H1 (cell line): ENCODE measurements around the gene PIANP.

Experiments
- CBX5 ChIP-seq: fragments of 300-800, 300-1000 bp; sonication (generic); IDR thresholded peaks from 2 replicates; pipeline ENCODE4 v1.7.1; 2016; ENCODE audit warnings: antibody characterized with exemption, low read length, low read depth
- EP300 ChIP-seq, 2 experiments: IDR thresholded peaks; 1 replicate in 1 of 2; 2 replicates in 1 of 2; pipeline ENCODE4 v1.6.1; 2011 to 2012; ENCODE audit warnings: low read depth in 2 of 2, low read length in 2 of 2, mild to moderate bottlenecking in 2 of 2, borderline replicate concordance in 1 of 2, inconsistent platforms in 1 of 2, moderate library complexity in 1 of 2
- EZH2 ChIP-seq: fragments of 200-600 bp; sonication (generic); IDR thresholded peaks from 2 replicates; pipeline ENCODE4 v1.7.1; 2012; ENCODE audit warnings: low read depth, mild to moderate bottlenecking, moderate library complexity, low read length, inconsistent platforms; ENCODE audit not compliant: severe bottlenecking
- KDM5A ChIP-seq: fragments of 200-600 bp; IDR thresholded peaks from 2 replicates; pipeline ENCODE4 v1.7.1; 2012; ENCODE audit warnings: mild to moderate bottlenecking, low read length, inconsistent platforms, mixed read lengths
- POLR2A ChIP-seq, 2 experiments: IDR thresholded peaks; 1 replicate in 1 of 2; 2 replicates in 1 of 2; pipeline ENCODE4 v1.6.1; 2011; ENCODE audit warnings: low read depth in 2 of 2, low read length in 2 of 2, mild to moderate bottlenecking in 2 of 2; ENCODE audit errors: control extremely low read depth in 1 of 2
- POLR2AphosphoS5 ChIP-seq: IDR thresholded peaks from 2 replicates; pipeline ENCODE4 v1.6.1; 2011; ENCODE audit warnings: low read depth, low read length
- RAD21 ChIP-seq, 2 experiments: IDR thresholded peaks in 1 of 2; conservative IDR thresholded peaks in 1 of 2; 2 replicates each; pipeline ENCODE4 v1.6.1; 2011; ENCODE audit warnings: low read depth in 2 of 2, low read length in 2 of 2, improper control_type of control experiment in 1 of 2, inconsistent platforms in 1 of 2, mild to moderate bottlenecking in 1 of 2, moderate library complexity in 1 of 2
- RFX5 ChIP-seq: IDR thresholded peaks from 2 replicates; pipeline ENCODE4 v1.6.1; 2011; ENCODE audit warnings: low read depth, low read length, improper control_type of control experiment, borderline replicate concordance
- RNF2 ChIP-seq: fragments of 200-900, 300-1000 bp; sonication (generic); IDR thresholded peaks from 2 replicates; pipeline ENCODE4 v1.7.1; 2016; ENCODE audit warnings: borderline replicate concordance, low read depth, mild to moderate bottlenecking, antibody characterized with exemption, low read length; ENCODE audit not compliant: poor library complexity, severe bottlenecking; ENCODE audit errors: missing control alignments
- SIX5 ChIP-seq: IDR thresholded peaks from 2 replicates; pipeline ENCODE4 v1.6.1; 2011; ENCODE audit warnings: mild to moderate bottlenecking, low read depth, low read length
- TAF1 ChIP-seq: IDR thresholded peaks from 2 replicates; pipeline ENCODE4 v1.6.1; 2011; ENCODE audit warnings: mild to moderate bottlenecking, low read depth, low read length
- TF ChIP-seq, protein P1 (sequence below): IDR thresholded peaks from 2 replicates; pipeline ENCODE4 v1.6.1; 2012; ENCODE audit warnings: inconsistent platforms
- TF ChIP-seq, protein P2 (sequence below), 3 experiments: IDR thresholded peaks; 1 replicate in 2 of 3; 2 replicates in 1 of 3; pipeline versions ENCODE4 v1.5.1 to v1.6.1; 2011; ENCODE audit warnings: low read length in 3 of 3, mild to moderate bottlenecking in 3 of 3, inconsistent platforms in 2 of 3, low read depth in 1 of 3, moderate library complexity in 1 of 3; ENCODE audit not compliant: insufficient read depth in 1 of 3; ENCODE audit errors: control extremely low read depth in 1 of 3

DNA sequence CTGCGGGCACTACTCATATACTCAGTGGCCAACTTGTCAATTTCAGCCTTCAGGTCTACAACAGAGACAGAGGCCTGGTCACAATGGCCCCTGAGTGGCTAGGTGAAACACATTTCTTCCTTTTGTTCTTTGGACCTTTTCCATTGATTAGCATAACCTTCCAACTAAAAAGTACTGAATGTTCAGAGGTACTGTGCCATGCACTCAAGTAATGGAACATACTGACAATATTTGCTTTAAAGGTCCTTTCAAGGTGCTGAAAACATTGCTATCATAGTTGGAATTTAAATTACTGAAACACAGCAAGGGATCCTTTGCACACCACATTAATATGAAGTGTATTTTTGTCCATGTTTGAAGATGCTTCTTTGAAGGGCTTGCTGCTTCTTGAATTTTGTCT lies 47.3 kb downstream of the PIANP start:
- TF ChIP-seq RAD21 (IDR thresholded peaks at IDR 0.05 in 1 of 2, conservative IDR thresholded peaks at IDR 0.05 in 1 of 2; ENCODE audit: low read depth in 2 of 2, low read length in 2 of 2) = no peak
- TF ChIP-seq EZH2 = no peak
- no peak for TF ChIP-seq SIX5
- TF ChIP-seq POLR2AphosphoS5 = no peak
- TF ChIP-seq, protein P1, sequence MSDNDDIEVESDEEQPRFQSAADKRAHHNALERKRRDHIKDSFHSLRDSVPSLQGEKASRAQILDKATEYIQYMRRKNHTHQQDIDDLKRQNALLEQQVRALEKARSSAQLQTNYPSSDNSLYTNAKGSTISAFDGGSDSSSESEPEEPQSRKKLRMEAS = no peak
- TF ChIP-seq, protein P2, sequence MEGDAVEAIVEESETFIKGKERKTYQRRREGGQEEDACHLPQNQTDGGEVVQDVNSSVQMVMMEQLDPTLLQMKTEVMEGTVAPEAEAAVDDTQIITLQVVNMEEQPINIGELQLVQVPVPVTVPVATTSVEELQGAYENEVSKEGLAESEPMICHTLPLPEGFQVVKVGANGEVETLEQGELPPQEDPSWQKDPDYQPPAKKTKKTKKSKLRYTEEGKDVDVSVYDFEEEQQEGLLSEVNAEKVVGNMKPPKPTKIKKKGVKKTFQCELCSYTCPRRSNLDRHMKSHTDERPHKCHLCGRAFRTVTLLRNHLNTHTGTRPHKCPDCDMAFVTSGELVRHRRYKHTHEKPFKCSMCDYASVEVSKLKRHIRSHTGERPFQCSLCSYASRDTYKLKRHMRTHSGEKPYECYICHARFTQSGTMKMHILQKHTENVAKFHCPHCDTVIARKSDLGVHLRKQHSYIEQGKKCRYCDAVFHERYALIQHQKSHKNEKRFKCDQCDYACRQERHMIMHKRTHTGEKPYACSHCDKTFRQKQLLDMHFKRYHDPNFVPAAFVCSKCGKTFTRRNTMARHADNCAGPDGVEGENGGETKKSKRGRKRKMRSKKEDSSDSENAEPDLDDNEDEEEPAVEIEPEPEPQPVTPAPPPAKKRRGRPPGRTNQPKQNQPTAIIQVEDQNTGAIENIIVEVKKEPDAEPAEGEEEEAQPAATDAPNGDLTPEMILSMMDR (IDR thresholded peaks at IDR 0.05; ENCODE audit: control extremely low read depth in 1 of 3, insufficient read depth in 1 of 3, low read depth in 1 of 3, low read length in 3 of 3) = no peak
- no peak for TF ChIP-seq POLR2A (IDR thresholded peaks at IDR 0.05; ENCODE audit: control extremely low read depth in 1 of 2, low read depth in 2 of 2, low read length in 2 of 2)
- no peak for TF ChIP-seq KDM5A
- TF ChIP-seq CBX5 = no peak
- no peak for TF ChIP-seq EP300 (IDR thresholded peaks at IDR 0.05; ENCODE audit: borderline replicate concordance in 1 of 2, low read depth in 2 of 2, low read length in 2 of 2)
- TF ChIP-seq RFX5 = no peak
- TF ChIP-seq RNF2 = no peak
- TF ChIP-seq TAF1 = no peak
